ENCODE measurements around the gene FAM83E. TPM values are rescaled to one million over a fixed set of nuclear protein-coding genes. Genes with fewer than 3 reads are reported as not detected.

The FAM83E gene
- total RNA-seq (1 to 10 TPM; 1.2 to 2.9 (median 2.6) TPM), polyA plus RNA-seq (1 to 10 TPM; 1.8 to 3.4 TPM)

GRCh38 chr19:48614436-48615230, at the start of gene FAM83E:
Gene FAM83E (minus strand): TSS chr19:48615076. CDS start chr19:48613372, 1,704 bp downstream.
- Histone ChIP-seq H3K27ac (peak within 1 kb of the TSS in 1 of 4 donors; percentile 15), H3K4me1 (peaks cover 8 to 14% (median 12%) of the 10 kb centered on the region in 3 donors), H3K9me3 (no peaks in the 10 kb centered on the region), H3K27me3 (no peaks in the 10 kb centered on the region), H3K36me3 (peaks cover 0 to 24% (median 22%) of the 10 kb centered on the region in 3 donors), H3K4me3 (no peak within 1 kb of the TSS)
- WGBS, 2 donors: 46 to 50% methylated on average over 31 of the region's 31 CpGs
- DNase-seq (peak in 5 of 6 donors; percentile 48 to 86 (median 65)), ATAC-seq (peak in 2 of 4 donors; percentile 1 to 5), FAIRE-seq (no peak)
- TF ChIP-seq CTCF (IDR thresholded peaks at IDR 0.05): no peak
- intact Hi-C loops (cut with DNase I): no loop called here

GRCh38 chr19:48664476-48664875, 49.6 kb upstream of the FAM83E start:
- 88 to 91% methylated on average over 14 of the region's 14 CpGs for WGBS, 2 donors
- DNase-seq (no peak), FAIRE-seq (no peak), ATAC-seq (no peak)
- Histone ChIP-seq H3K27ac (no peak overlapping the region), H3K36me3 (no peaks in the 10 kb centered on the region), H3K4me3 (no peak overlapping the region), H3K9me3 (no peaks in the 10 kb centered on the region), H3K4me1 (peaks cover 0 to 7% (median 0%) of the 10 kb centered on the region in 3 donors), H3K27me3 (no peaks in the 10 kb centered on the region)
- intact Hi-C loops (cut with DNase I): no loop called here
- no peak for TF ChIP-seq CTCF (IDR thresholded peaks at IDR 0.05)

- H3K27ac ChIP-seq: no peak overlapping the region
- no peaks in the 10 kb centered on the region for H3K36me3 ChIP-seq
- no peaks in the 10 kb centered on the region for H3K27me3 ChIP-seq
- no peaks in the 10 kb centered on the region for H3K9me3 ChIP-seq
- DNase-seq (no peak), FAIRE-seq (no peak), ATAC-seq (no peak)
- TF ChIP-seq CTCF (IDR thresholded peaks at IDR 0.05): no peak
- WGBS, 2 donors: 93 to 97% methylated on average over 4 of the region's 4 CpGs
- intact Hi-C loops (cut with DNase I): no loop called here
- peaks cover 0 to 7% (median 0%) of the 10 kb centered on the region in 3 donors for H3K4me1 ChIP-seq
- H3K4me3 ChIP-seq: no peak overlapping the region
Observed at GRCh38 chr19:48663667-48664066, 48.8 kb upstream of the FAM83E start.

GRCh38 chr19:48661711-48662090, 46.8 kb upstream of the FAM83E start:
- intact Hi-C loops (cut with DNase I): no loop called here
- WGBS, 2 donors: 79 to 87% methylated on average over 44 to 50 of the region's 50 CpGs
- Histone ChIP-seq H3K4me1 (peaks cover 0 to 7% (median 0%) of the 10 kb centered on the region in 3 donors), H3K27ac (no peak overlapping the region), H3K4me3 (no peak overlapping the region), H3K36me3 (no peaks in the 10 kb centered on the region), H3K9me3 (no peaks in the 10 kb centered on the region), H3K27me3 (no peaks in the 10 kb centered on the region)
- FAIRE-seq: no peak
- no peak for DNase-seq
- ATAC-seq: no peak
- no peak for TF ChIP-seq CTCF (IDR thresholded peaks at IDR 0.05)
